Measurements from ENCODE around the gene KATNB1. TPM values are rescaled to one million over a fixed set of nuclear protein-coding genes. Genes with fewer than 3 reads are reported as not detected.
A peak's percentile ranks its signal among the peaks of the same experiment; 100 is the strongest.

The KATNB1 gene
- total RNA-seq, 1 experiment from 2014 or later: 8.1 TPM

GRCh38 chr16:57732714-57733113 is 2.9 kb upstream of the KATNB1 start:
- TF ChIP-seq CTCF (IDR thresholded peaks at IDR 0.05) (no peak), TCF7L2 (IDR thresholded peaks at IDR 0.05; ENCODE audit: low read depth, low read length) (no peak), SIN3A (IDR thresholded peaks at IDR 0.05; ENCODE audit: borderline replicate concordance, insufficient read depth, low read depth, low read length) (no peak), REST (IDR thresholded peaks at IDR 0.05; ENCODE audit: insufficient read depth in 1 of 2, low read depth in 2 of 2, low read length in 1 of 2) (no peak)
- no TSS peak for BruUV-seq (replicated peaks)
- no peak overlapping the region for H3K27ac ChIP-seq (ENCODE audit: low read length)
- H3K4me3 ChIP-seq (ENCODE audit: low read depth in 2 of 2, low read length in 2 of 2): no peak overlapping the region
- intact Hi-C loops (cut with micrococcal nuclease; ENCODE audit: unreplicated experiment) (no loop called here), in situ Hi-C loops (cut with HindIII; ENCODE audit: low pct_unique_long_range_greater_than_20kb, low sequenced_read_pairs) (no loop called here)
- POLR2A ChIA-PET: no interaction called here
- peaks cover 3% of the 10 kb centered on the region; the same call in 1 of the 2 replicates for H3K36me3 ChIP-seq (ENCODE audit: control insufficient read depth, insufficient read depth, low read length)
- H3K4me1 ChIP-seq (ENCODE audit: control insufficient read depth, insufficient read depth, low read length): peaks cover 4% of the 10 kb centered on the region
- no peak for ATAC-seq
- no peaks in the 10 kb centered on the region for H3K27me3 ChIP-seq (ENCODE audit: control insufficient read depth, insufficient read depth, low read length)
- H3K9me3 ChIP-seq (ENCODE audit: control insufficient read depth, insufficient read depth, low read depth, low read length): no peaks in the 10 kb centered on the region
- no peak for DNase-seq (ENCODE audit: low read depth, low spot score)
- CTCF ChIA-PET: no interaction called here

GRCh38 chr16:57734308-57734924 is 1.2 kb upstream of the KATNB1 start:
- DNase-seq (ENCODE audit: low read depth, low spot score) (no peak), ATAC-seq (no peak)
- Histone ChIP-seq H3K9me3 (ENCODE audit: control insufficient read depth, insufficient read depth, low read depth, low read length) (no peaks in the 10 kb centered on the region), H3K27ac (ENCODE audit: low read length) (peak overlapping the region; percentile 93), H3K27me3 (ENCODE audit: control insufficient read depth, insufficient read depth, low read length) (no peaks in the 10 kb centered on the region), H3K4me3 (ENCODE audit: low read depth in 2 of 2, low read length in 2 of 2) (peak overlapping the region; percentile 75 to 81), H3K4me1 (ENCODE audit: control insufficient read depth, insufficient read depth, low read length) (peaks cover 4% of the 10 kb centered on the region), H3K36me3 (ENCODE audit: control insufficient read depth, insufficient read depth, low read length) (peaks cover 3% of the 10 kb centered on the region; the same call in 1 of the 2 replicates)
- TSS peak; percentile 74 for BruUV-seq (replicated peaks)
- TF ChIP-seq CTCF (IDR thresholded peaks at IDR 0.05) (no peak), SIN3A (IDR thresholded peaks at IDR 0.05; ENCODE audit: borderline replicate concordance, insufficient read depth, low read depth, low read length) (no peak), TCF7L2 (IDR thresholded peaks at IDR 0.05; ENCODE audit: low read depth, low read length) (no peak), POLR2AphosphoS5 (IDR thresholded peaks at IDR 0.05; ENCODE audit: low read depth, low read length) (no peak), REST (IDR thresholded peaks at IDR 0.05; ENCODE audit: insufficient read depth in 1 of 2, low read depth in 2 of 2, low read length in 1 of 2) (no peak)
- in situ Hi-C loops (cut with HindIII; ENCODE audit: low pct_unique_long_range_greater_than_20kb, low sequenced_read_pairs): no loop called here
- CTCF ChIA-PET: no interaction called here
- POLR2A ChIA-PET: no interaction called here
- intact Hi-C loops (cut with micrococcal nuclease; ENCODE audit: unreplicated experiment): no loop called here
